Adrenal gland (tissue), 5 donors: ENCODE measurements around the gene KIF24.

Experiments
- POLR2A ChIP-seq, 2 donors: fragments of 450-650 bp; IDR thresholded peaks; one replicate each; pipeline ENCODE4 v1.6.1; 2017; ENCODE audit warnings: antibody characterized with exemption in 2 of 2, mild to moderate bottlenecking in 2 of 2, moderate library complexity in 1 of 2
- TF ChIP-seq, protein P1 (sequence below), 6 experiments: fragments of 450-650 bp in 4 of 6; fragments of 200-600 bp in 2 of 6; sonication (generic) in 1 of 6; IDR thresholded peaks; 1 replicate in 5 of 6; 2 replicates in 1 of 6; pipeline versions ENCODE4 v1.5.1 to v1.8.0; 2016 to 2021; ENCODE audit warnings: antibody characterized with exemption in 6 of 6, mild to moderate bottlenecking in 2 of 6, moderate library complexity in 1 of 6
- donor health status: DM: no; HTN: no; CAD: no.

DNA sequence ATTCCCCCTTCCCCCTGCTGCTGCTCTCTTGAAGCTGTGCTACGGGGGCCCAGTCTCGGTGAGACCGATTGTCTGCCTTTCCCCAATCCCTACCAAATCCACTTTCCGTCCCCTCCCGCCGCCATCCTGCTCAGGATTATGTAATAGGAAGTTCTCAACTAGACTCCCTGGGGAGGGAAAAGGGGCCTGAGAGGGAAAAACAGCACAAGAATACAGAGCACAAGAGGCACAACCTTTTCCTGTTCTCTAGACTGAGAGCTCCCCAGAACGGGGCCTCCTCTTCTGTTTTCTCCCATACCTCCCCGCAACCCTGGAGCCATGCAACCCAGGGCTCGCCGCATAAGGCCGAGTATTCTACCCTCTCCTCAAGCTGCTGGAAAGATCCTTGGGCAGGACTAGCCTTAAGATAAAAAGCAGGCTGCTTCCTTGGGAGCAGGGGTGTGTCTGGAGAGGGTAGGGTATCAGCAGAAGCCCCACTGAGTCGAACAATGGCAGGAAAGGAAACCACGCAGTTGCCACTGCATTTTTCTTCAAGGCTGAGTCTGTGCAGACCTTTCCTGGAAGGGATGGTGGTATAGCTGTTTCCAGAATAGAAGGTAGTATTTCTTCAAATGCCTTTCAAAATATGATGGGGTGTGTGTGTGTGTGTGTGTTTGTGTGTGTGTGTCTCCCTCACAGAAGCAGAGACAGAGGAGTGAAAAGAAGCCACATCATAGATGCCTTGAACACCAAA is 34.7 kb upstream of the KIF24 start:
- TF ChIP-seq, protein P1, sequence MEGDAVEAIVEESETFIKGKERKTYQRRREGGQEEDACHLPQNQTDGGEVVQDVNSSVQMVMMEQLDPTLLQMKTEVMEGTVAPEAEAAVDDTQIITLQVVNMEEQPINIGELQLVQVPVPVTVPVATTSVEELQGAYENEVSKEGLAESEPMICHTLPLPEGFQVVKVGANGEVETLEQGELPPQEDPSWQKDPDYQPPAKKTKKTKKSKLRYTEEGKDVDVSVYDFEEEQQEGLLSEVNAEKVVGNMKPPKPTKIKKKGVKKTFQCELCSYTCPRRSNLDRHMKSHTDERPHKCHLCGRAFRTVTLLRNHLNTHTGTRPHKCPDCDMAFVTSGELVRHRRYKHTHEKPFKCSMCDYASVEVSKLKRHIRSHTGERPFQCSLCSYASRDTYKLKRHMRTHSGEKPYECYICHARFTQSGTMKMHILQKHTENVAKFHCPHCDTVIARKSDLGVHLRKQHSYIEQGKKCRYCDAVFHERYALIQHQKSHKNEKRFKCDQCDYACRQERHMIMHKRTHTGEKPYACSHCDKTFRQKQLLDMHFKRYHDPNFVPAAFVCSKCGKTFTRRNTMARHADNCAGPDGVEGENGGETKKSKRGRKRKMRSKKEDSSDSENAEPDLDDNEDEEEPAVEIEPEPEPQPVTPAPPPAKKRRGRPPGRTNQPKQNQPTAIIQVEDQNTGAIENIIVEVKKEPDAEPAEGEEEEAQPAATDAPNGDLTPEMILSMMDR (IDR thresholded peaks at IDR 0.05) = no peak
- no peak for TF ChIP-seq POLR2A (IDR thresholded peaks at IDR 0.05)
